Measurements from ENCODE around the gene DMAP1.
"Not testable (repeated sequence)": the region's sequence is repeated elsewhere in the genome, so short reads cannot be mapped to it uniquely, and the experiment has no call there.

Gene DMAP1

GRCh38 chr1:44213222-44214112 lies at the start of gene DMAP1:
DMAP1 (plus strand) TSS chr1:44213471; CDS start chr1:44213754, 283 bp downstream.
- peak; percentile 13; the same call in 1 of the 2 replicates for TF ChIP-seq CTCF (IDR thresholded peaks at IDR 0.05; ENCODE audit: control insufficient read depth, extremely low read depth, insufficient read depth)
- DNase-seq (ENCODE audit: low read depth) = peak; percentile 66
- H3K4me3 ChIP-seq (ENCODE audit: low read depth, low read length) = peak within 1 kb of the TSS; percentile 95

- no peak for DNase-seq (ENCODE audit: low read depth)
- H3K4me3 ChIP-seq (ENCODE audit: low read depth, low read length) = no peak overlapping the region
- TF ChIP-seq CTCF (IDR thresholded peaks at IDR 0.05; ENCODE audit: control insufficient read depth, extremely low read depth, insufficient read depth) = no peak
Observed at GRCh38 chr1:44168520-44169098, 44.7 kb upstream of the DMAP1 start.

- DNase-seq (ENCODE audit: low read depth) = no peak
- H3K4me3 ChIP-seq (ENCODE audit: low read depth, low read length) = no peak overlapping the region
- TF ChIP-seq CTCF (IDR thresholded peaks at IDR 0.05; ENCODE audit: control insufficient read depth, extremely low read depth, insufficient read depth) = 0 out of 2 replicates have a peak, but pooled peaks have one; percentile 4
Observed at GRCh38 chr1:44170281-44170823, 42.9 kb upstream of the DMAP1 start.

- no peak for DNase-seq (ENCODE audit: low read depth)
- TF ChIP-seq CTCF (IDR thresholded peaks at IDR 0.05; ENCODE audit: control insufficient read depth, extremely low read depth, insufficient read depth) = no peak
- no peak overlapping the region for H3K4me3 ChIP-seq (ENCODE audit: low read depth, low read length)
Observed at GRCh38 chr1:44174630-44175029, 38.6 kb upstream of the DMAP1 start.

GRCh38 chr1:44200336-44200735 lies 12.9 kb upstream of the DMAP1 start:
- no peak overlapping the region for H3K4me3 ChIP-seq (ENCODE audit: low read depth, low read length)
- TF ChIP-seq CTCF (IDR thresholded peaks at IDR 0.05; ENCODE audit: control insufficient read depth, extremely low read depth, insufficient read depth) = no peak

GRCh38 chr1:44206545-44206944 lies 6.7 kb upstream of the DMAP1 start:
- not testable (repeated sequence) for DNase-seq (ENCODE audit: low read depth); H3K4me3 ChIP-seq (ENCODE audit: low read depth, low read length)

More at GRCh38 chr1:44200336-44200735, 12.9 kb upstream of the DMAP1 start:
- no peak for DNase-seq (ENCODE audit: low read depth)

- H3K4me3 ChIP-seq (ENCODE audit: low read depth, low read length) = no peak overlapping the region
- TF ChIP-seq CTCF (IDR thresholded peaks at IDR 0.05; ENCODE audit: control insufficient read depth, extremely low read depth, insufficient read depth) = no peak
Observed at GRCh38 chr1:44208226-44208625, 5.0 kb upstream of the DMAP1 start.

More at GRCh38 chr1:44208226-44208625, 5.0 kb upstream of the DMAP1 start:
- no peak for DNase-seq (ENCODE audit: low read depth)
